ENCODE measurements around the gene LTF. TPM values are rescaled to one million over a fixed set of nuclear protein-coding genes. Genes with fewer than 3 reads are reported as not detected.

The LTF gene
- total and polyA plus RNA-seq, 2 experiments from 2014 or later = 0.73 to 1.3 TPM

DNA sequence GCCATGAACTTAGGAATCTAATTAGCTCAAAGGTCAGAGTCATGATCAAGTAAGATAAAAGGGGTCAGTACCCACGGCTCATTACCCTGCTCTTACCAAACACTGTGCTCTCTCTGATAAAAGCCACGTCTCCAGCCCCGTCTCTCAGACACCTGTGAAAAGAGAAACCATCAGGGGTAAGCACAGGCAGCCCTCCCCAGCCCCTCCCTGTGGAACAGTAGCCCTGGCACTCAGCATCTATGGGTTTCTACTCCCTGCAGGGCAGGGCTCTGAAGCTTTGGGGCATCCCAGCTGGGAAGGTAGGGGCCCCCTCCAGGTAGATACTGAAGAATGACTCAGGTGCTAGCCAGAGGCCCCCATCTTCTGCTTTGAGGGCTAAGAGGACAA lies 10.5 kb downstream of the LTF start:
- H3K27me3 ChIP-seq (ENCODE audit: insufficient read depth) = no peaks in the 10 kb centered on the region
- no peak overlapping the region for H3K4me3 ChIP-seq
- no peak overlapping the region for H3K4me3 Mint-ChIP-seq
- H3K36me3 ChIP-seq (ENCODE audit: insufficient read depth) = no peaks in the 10 kb centered on the region
- TF ChIP-seq STAT1 (IDR thresholded peaks at IDR 0.05; ENCODE audit: unreplicated experiment) = no peak
- no peak for TF ChIP-seq POLR2AphosphoS5 (IDR thresholded peaks at IDR 0.05; ENCODE audit: low read depth)
- TF ChIP-seq EZH2phosphoT487 (IDR thresholded peaks at IDR 0.05; ENCODE audit: unreplicated experiment) = no peak
- H3K9me3 Mint-ChIP-seq = no peaks in the 10 kb centered on the region
- no peak overlapping the region for H3K27ac Mint-ChIP-seq
- H3K27me3 Mint-ChIP-seq (ENCODE audit: insufficient read depth, low read depth, poor library complexity) = peaks cover 2% of the 10 kb centered on the region
- H3K36me3 Mint-ChIP-seq (ENCODE audit: low read depth) = no peaks in the 10 kb centered on the region
- H3K27ac ChIP-seq (ENCODE audit: low read depth) = no peak overlapping the region
- no peak overlapping the region for H3K4me2 ChIP-seq
- no peaks in the 10 kb centered on the region for H3K4me1 ChIP-seq (ENCODE audit: insufficient read depth)
- no peak for ATAC-seq
- H3K79me2 ChIP-seq (replicated peaks; ENCODE audit: insufficient read depth) = no peaks in the 10 kb centered on the region
- no peaks in the 10 kb centered on the region for H4K20me1 ChIP-seq (replicated peaks; ENCODE audit: insufficient read depth)
- no peak for DNase-seq (ENCODE audit: low spot score)
- H3F3A ChIP-seq (replicated peaks; ENCODE audit: low read depth) = no peaks in the 10 kb centered on the region
- no peaks in the 10 kb centered on the region for H3K4me1 Mint-ChIP-seq
- H2AFZ ChIP-seq = no peak overlapping the region
- H3K9me2 ChIP-seq (ENCODE audit: insufficient read depth) = no peaks in the 10 kb centered on the region

GRCh38 chr3:46453526-46454208 lies 11.0 kb downstream of the LTF start:
- Histone ChIP-seq H3K4me2 (no peak overlapping the region), H3K27ac (ENCODE audit: low read depth) (no peak overlapping the region), H3K4me3 (no peak overlapping the region), H3F3A (replicated peaks; ENCODE audit: low read depth) (no peaks in the 10 kb centered on the region), H3K9me2 (ENCODE audit: insufficient read depth) (no peaks in the 10 kb centered on the region), H3K36me3 (ENCODE audit: insufficient read depth) (no peaks in the 10 kb centered on the region), H4K20me1 (replicated peaks; ENCODE audit: insufficient read depth) (no peaks in the 10 kb centered on the region), H2AFZ (no peak overlapping the region), H3K27me3 (ENCODE audit: insufficient read depth) (no peaks in the 10 kb centered on the region), H3K4me1 (ENCODE audit: insufficient read depth) (no peaks in the 10 kb centered on the region), H3K79me2 (replicated peaks; ENCODE audit: insufficient read depth) (no peaks in the 10 kb centered on the region)
- no peak for TF ChIP-seq EZH2 (IDR thresholded peaks at IDR 0.05; ENCODE audit: low read depth, unreplicated experiment)
- Mint-ChIP-seq H3K4me1 (no peaks in the 10 kb centered on the region), H3K27me3 (ENCODE audit: insufficient read depth, low read depth, poor library complexity) (peaks cover 4% of the 10 kb centered on the region), H3K9me3 (no peaks in the 10 kb centered on the region), H3K36me3 (ENCODE audit: low read depth) (no peaks in the 10 kb centered on the region), H3K4me3 (no peak overlapping the region), H3K27ac (no peak overlapping the region)
- ATAC-seq (no peak), DNase-seq (ENCODE audit: low spot score) (no peak)

- no peaks in the 10 kb centered on the region for H4K20me1 ChIP-seq (replicated peaks; ENCODE audit: insufficient read depth)
- DNase-seq (ENCODE audit: low spot score) (peak; percentile 74), ATAC-seq (peak; percentile 82)
- no peak overlapping the region for H3K27ac ChIP-seq (ENCODE audit: low read depth)
- Mint-ChIP-seq H3K9me3 (no peaks in the 10 kb centered on the region), H3K4me3 (no peak overlapping the region), H3K27ac (no peak overlapping the region), H3K27me3 (ENCODE audit: insufficient read depth, low read depth, poor library complexity) (peaks cover 7% of the 10 kb centered on the region), H3K36me3 (ENCODE audit: low read depth) (no peaks in the 10 kb centered on the region), H3K4me1 (no peaks in the 10 kb centered on the region)
- no peaks in the 10 kb centered on the region for H3K36me3 ChIP-seq (ENCODE audit: insufficient read depth)
- no peaks in the 10 kb centered on the region for H3K9me2 ChIP-seq (ENCODE audit: insufficient read depth)
- no peak for TF ChIP-seq ZNF462 (CRISPR knock-in tag; IDR thresholded peaks at IDR 0.05)
- TF ChIP-seq CREB1 (CRISPR knock-in tag; IDR thresholded peaks at IDR 0.05; ENCODE audit: low read depth) = no peak
- TF ChIP-seq, protein P1, sequence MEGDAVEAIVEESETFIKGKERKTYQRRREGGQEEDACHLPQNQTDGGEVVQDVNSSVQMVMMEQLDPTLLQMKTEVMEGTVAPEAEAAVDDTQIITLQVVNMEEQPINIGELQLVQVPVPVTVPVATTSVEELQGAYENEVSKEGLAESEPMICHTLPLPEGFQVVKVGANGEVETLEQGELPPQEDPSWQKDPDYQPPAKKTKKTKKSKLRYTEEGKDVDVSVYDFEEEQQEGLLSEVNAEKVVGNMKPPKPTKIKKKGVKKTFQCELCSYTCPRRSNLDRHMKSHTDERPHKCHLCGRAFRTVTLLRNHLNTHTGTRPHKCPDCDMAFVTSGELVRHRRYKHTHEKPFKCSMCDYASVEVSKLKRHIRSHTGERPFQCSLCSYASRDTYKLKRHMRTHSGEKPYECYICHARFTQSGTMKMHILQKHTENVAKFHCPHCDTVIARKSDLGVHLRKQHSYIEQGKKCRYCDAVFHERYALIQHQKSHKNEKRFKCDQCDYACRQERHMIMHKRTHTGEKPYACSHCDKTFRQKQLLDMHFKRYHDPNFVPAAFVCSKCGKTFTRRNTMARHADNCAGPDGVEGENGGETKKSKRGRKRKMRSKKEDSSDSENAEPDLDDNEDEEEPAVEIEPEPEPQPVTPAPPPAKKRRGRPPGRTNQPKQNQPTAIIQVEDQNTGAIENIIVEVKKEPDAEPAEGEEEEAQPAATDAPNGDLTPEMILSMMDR (conservative IDR thresholded peaks at IDR 0.05; ENCODE audit: low read depth in 2 of 2) = peak; percentile 65 to 80
- H2AFZ ChIP-seq = 0 out of 2 replicates have a peak overlapping the region, but pooled peaks have one; percentile 32
- no peak overlapping the region for H3K4me2 ChIP-seq
- H3K4me3 ChIP-seq = no peak overlapping the region
- no peaks in the 10 kb centered on the region for H3K79me2 ChIP-seq (replicated peaks; ENCODE audit: insufficient read depth)
- H3F3A ChIP-seq (replicated peaks; ENCODE audit: low read depth) = no peaks in the 10 kb centered on the region
- H3K27me3 ChIP-seq (ENCODE audit: insufficient read depth) = no peaks in the 10 kb centered on the region
- no peaks in the 10 kb centered on the region for H3K4me1 ChIP-seq (ENCODE audit: insufficient read depth)
Observed at GRCh38 chr3:46449755-46450552, 14.8 kb downstream of the LTF start.
